ENCODE results near the gene SH3RF3.
A peak's percentile ranks its signal among the peaks of the same experiment; 100 is the strongest.
"Not testable (repeated sequence)": the region's sequence is repeated elsewhere in the genome, so short reads cannot be mapped to it uniquely, and the experiment has no call there.

SH3RF3 gene

DNA sequence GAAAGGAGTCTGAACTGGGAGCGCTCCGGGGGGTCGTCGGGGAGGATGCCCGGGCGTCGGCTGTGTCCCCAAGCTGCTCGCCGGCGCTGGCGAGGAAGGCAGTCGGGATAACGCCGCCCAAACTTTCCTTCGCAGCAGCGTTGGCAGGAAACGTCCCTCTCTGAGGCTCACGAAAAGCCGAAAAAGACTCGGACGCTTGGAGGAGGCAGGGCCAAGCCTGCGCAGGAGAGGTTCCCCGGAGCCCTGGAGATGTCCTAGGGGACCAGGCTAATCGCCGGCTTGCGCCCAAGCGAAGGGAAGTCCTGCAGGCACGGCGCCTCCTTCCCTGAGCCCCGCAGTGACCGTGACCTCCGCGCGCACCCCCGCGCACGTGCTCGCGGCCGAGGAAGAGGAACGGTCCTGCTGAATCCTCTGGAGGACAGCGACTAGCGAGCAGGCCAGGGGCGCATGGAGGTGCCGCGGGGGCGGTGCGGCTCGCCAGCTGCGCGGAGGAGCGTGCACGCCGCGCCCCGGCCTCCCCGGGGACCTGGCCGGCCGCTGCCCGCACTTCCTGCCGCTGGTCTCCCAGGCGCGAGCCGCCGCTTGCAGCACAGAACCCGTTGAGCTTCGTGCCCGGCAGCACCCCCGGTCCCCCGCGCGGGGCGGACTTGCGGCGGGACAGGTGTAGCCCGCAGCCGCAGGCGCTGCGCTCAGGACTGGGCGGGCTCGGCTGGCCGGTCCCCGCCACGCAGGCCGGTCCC is at the start of gene SH3RF3:
Gene SH3RF3, plus strand, starts transcription at position 590 of the 740 bp plus-strand sequence.
- no peak for DNase-seq (ENCODE audit: low read depth in 2 of 2)

DNA sequence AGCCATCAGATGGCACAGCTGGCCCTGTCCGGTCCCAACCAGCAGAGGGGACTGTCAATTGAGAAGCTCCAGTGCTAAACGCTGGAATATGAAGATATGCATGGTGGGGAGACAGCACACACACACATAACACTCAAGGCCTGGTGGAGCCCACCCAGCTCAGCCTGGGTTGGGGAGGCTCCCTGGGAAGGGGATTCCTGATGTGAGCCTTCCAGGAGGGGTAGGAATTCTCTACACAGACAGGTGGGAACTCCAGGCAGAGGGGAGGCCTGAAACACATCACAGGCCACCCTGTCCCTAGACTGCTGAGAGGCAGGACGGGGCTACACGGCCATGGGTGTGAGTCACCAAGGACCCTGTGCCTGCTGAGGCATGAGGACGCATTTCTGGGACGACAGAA is 49.4 kb upstream of the SH3RF3 start:
- DNase-seq (ENCODE audit: low read depth in 2 of 2), result no peak

DNA sequence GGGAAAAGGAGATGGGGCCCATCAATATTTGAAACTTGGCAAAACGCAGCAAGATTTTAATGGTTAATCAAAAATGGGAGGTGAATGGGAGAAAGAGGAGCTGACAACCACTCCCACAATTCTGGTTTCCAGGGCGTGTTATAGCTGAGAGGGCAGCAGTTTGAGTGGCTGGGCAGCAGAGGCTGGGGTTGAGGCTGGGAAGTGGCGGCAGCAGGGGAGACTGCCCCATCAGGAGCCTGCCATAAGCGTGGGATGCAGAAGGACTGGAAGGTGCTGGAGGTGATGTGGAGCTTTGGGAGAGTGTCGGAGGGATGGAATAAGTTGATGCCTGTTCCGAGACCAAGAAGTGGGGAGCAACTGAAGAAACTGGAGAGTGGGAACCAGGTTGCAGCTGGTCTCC is 48.9 kb upstream of the SH3RF3 start:
- no peak for DNase-seq (ENCODE audit: low read depth in 2 of 2)

DNA sequence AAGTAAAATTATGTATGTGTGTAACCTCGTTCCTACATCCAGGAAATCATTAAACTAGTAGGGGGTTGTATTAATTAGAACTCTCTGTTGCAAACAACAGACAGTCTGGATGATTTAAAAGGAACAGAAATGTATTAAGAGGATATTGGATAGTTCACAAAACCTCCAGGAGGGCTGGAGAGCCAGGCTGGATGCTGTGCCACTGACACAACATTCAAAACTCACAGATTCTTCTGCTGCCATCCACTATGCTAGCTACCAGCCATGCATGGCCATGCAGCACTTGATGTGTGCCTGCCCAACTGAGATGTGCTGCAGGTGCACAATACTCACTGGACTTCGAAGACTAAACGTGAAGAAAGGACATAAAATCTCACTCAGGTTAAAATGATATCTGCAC is 48.2 kb upstream of the SH3RF3 start:
- no peak for DNase-seq (ENCODE audit: low read depth in 2 of 2)

DNA sequence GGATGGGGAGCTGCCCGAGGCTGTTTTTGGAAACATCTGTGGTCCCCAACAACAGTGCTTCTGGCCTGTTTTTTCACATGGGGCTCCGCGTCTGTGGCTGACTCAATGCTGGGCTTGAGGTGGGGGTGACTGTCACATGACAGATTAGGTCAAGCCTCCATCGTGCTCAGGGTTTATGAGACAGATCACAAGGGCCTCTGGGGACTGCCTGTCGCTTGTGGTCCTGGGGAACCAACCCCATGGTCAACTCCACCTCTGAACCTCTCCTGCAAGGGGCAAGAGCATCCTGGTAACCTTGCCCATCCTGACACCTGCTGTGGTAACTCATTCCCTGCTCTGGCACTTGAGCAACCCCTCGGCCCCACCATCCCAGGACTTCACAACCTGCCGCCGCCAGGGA is 47.6 kb upstream of the SH3RF3 start:
- DNase-seq (ENCODE audit: low read depth in 2 of 2), result no peak

DNA sequence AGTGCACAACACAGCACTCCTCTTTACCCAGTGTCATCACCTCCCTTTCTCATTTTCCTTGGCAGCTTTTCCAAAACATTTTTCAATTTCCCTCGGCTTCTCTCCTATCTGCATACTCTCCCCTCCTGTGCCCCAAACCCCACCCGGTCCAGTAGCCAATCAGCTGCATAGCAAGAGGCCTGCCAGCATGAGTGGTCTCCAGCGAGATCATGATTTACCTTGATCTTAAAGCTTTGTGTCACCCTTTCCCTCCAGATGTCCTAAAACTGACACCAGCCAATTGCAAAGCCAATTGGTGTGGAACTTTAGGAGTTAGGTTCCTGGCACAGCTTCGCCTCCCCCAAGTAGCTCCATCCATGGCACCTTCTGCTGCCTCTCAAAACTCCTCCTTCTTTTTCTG is 45.2 kb upstream of the SH3RF3 start:
- DNase-seq (ENCODE audit: low read depth in 2 of 2), result no peak

DNA sequence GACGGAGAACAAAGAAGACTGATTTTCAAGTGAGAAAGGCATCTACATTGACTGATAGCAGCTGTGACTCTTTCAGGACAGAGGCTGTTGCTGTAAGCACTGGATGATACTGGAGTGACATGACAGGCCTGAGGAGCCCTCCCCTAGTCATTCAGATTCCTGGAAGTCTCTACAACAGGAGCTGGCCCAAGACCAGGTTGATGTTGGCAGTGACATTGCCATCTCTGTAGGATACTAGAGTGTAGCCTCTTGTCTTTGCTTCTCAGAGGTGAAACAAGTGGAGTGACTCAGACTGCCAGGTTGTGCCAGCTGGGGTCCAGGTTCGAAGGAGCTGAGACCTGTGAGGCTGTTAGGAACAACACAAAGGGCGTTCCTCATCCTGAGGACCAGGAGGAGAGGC is 44.7 kb upstream of the SH3RF3 start:
- DNase-seq (ENCODE audit: low read depth in 2 of 2), result no peak

DNA sequence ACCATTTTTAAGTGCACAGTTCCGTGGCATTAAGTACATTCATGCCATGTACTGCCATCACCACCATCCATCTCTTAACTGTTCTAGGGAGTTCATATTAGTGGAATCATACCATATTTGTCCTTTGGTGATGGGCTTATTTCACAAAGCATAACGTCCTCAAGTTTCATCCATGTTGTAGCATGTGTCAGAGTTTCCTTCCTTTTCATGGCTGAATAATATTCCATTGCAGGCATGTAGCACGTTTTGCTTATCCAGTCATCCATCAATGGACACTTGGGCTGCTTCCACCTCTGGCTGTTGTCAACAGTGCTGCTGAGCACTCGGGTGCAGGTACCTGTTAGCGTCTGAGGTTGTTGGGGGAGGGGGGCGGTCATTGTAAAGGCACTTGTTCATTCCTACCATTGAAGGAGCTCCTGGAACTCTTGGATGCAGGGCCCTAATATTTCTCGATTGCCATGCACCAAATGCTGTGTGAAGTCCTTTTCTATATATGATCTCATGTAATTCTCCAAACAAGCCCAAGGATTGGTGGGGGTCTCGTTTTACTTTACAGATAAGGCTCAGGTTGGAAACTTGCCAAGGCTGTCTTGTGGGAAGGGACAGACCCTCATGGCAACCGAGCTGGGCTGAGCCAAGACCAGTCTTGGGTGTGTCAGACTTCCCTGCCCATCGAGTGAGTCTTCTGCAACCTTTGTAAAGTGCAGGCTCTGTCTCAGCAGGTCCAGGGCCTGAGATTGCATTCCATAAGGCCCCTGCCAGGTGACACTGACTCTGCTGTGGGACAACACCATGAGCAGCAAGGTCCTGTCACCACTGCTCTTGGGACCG is 42.9 kb upstream of the SH3RF3 start:
- no peak for DNase-seq (ENCODE audit: low read depth in 2 of 2)

DNA sequence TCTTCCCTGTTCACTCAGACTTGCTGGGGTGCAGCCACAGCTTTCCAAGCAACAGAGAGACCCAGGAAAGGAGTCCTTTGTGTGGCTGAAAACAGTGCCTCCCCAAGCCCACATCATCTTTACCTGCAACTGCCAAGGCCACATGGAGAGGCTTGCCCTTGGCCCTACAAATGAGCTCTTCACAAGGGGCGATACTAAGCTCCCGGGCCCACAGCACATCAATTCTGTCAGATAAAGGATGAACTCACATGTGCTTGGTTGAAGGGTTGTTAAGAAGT is 42.3 kb upstream of the SH3RF3 start:
- no peak for DNase-seq (ENCODE audit: low read depth in 2 of 2)

DNA sequence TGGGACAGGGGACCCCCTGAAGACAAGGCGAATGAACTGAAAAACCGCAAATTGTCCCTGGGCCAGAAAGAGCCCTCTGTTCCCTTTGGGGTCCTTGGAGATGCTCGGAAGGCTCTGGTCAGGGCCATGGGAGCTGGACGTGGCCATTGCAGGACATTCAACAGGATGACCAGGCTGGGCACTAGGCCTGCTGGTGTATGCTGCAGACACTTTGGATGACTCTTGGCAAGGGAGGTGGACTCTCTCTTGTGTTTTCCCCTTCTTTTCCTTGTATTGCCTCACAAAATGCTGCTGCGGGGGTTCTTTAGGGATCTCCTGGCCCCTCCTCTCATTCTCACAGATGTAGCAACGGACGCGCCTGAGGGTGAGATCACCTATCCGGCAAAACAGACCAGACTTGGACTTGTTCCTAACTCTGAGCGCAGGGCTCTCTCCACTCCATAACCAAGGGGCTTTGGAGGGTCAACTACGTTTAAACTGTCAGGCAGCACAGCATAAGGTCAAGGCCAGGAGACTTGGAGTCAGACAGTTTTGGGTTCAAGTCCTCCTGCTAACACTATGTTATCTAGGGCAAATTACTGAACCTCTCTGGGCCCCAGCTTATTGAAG is 41.8 kb upstream of the SH3RF3 start:
- DNase-seq (ENCODE audit: low read depth in 2 of 2), result no peak

DNA sequence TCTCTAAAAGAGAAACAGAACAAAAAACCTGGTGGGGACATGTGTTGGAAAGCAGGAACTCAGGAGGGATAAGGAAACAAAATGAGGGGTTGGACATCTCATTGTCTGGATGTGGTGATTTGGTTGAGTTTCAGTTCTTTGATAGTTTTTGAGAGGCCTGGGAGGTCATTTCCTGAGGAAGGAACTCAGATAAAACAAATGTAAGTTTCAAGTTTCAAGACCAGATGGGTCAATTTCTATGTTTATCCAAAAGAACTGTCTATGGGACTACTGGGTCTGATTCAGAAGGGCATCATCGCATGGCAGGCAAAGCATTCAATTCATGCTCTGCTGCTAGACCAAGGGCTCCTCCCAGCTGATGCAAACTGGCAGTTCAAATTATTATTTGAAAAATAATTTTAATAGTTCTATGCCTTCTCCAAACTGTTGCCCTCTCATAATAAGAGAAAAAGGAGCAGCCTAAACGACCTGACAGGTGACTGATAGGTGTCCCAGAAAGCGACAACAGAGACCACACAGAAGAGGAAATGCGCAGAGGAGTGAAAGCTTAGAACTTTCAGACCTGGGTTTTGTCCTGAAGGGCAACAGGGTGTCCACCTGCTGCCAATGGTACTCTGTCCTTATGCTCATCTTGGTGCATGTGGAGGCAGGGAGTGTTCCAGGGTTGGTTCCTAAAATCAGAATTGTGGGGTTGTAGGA is 39.3 kb upstream of the SH3RF3 start:
- no peak for DNase-seq (ENCODE audit: low read depth in 2 of 2)

DNA sequence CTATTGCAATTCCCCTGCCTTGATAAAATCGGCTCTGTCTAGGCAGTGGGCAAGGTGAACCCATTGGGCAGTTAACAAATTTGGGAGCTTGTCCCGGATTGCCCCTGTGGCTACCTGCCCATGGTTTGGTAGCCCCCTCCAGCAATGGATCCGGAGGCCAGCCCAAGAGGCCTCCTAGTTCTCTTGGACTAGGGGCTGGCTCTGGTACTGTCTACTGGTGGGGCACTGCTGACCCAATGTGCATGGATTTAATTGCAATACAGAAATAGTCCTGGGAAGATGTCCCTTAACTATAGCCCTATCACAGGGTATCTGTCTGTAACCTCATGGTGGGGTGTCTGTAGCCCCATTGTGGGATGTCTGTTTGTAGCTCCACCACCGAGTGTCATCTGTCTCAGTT is 37.5 kb upstream of the SH3RF3 start:
- DNase-seq (ENCODE audit: low read depth in 2 of 2), result no peak

DNA sequence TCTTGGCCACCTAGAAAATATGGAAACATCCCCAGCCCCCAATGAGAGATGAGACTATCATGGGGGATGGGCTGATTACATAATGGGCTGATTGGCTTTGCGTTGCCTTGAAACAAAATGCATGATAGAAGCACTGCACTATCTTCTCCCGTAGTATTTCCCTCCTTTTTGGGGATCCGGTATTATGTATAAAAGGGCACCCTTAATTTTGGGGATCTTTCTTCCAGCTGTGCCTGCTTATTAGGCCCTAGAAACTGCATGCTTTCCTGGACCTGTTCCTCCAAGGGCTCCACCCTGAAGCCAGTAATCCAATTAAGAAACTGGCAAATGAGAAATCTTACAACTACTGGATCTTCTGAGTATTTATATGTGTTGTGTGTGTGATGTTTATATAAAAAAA is 34.9 kb upstream of the SH3RF3 start:
- no peak for DNase-seq (ENCODE audit: low read depth in 2 of 2)

DNA sequence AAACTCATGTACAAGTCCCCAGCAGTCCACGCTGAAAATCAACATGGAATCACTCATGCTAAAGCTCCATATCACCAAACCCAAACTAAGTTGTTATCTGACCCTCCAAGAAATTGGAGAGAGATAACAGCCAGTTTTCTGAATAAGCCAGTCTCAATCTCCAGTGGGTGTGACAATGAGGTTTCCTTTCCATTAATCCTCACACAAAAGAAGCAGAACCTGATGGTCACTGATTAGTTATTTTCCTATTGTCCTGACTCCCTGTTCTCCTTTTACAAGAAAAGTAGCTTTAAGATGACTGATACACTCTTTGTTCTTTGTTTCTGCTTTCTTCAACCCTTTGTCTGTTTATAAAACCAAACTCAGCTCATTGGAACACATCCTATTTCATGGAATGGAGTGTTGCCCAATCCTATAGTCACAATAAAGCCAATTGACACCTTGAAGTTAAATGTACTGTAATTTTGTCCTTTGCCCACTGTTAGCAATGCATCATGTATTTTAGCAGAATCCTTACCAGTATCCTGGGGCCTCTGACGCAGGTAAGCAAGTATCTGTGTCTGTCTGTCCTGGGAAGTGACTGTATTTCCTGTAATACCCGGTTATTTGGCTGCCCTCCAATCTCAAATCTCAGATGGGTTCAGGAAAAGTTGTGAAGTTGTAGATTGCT is 30.6 kb upstream of the SH3RF3 start:
- DNase-seq (ENCODE audit: low read depth in 2 of 2), result no peak

DNA sequence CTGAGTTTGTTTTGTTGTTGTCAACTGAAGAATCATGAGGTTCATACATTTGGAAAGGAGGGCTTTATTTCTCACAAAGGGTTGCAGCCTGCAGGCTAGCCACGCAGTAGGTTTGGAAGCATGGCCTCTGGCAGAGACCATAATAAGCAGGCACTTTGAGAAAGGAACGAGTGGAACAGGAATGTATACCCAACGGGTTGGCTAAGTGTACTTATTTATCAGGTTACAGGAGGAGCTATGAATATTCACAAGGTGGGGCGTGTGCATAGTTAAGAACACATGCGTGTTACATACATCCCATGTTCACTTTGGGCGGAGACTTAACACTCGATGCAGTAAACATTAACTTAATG is 30.1 kb upstream of the SH3RF3 start:
- no peak for DNase-seq (ENCODE audit: low read depth in 2 of 2)

DNA sequence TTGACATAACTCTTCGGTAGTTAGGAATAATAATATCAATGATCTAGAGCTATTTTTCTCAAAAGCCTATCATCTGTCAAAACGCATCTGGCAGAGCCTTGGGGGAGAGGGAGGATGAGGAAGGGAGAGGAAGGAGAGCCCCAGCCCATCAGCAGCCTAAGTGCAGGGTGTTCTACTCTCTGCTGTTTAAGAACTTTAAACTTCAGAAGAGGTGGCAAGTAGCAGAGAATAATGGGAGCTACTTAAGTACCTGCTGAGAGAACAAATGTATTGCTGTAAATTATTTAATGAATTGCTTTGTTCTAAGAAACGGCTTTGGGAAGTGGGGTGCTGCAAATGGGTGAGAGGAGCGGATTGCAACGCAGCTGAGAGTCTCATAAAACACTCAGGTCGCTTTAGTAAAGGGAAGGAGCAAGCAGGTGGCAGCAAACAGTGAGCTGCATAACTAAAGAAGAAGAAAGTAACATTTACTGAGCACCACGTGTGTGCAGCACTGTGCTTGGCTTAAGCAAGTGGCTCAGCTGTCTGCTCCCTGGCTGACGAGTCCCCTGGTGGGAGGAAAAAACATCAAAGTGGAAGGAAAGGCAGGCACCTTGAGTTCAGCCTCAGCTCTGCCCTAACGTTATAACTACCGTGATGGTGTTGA is 26.3 kb upstream of the SH3RF3 start:
- peak in 1 of 2 experiments; percentile 4 for DNase-seq (ENCODE audit: low read depth in 2 of 2)

DNA sequence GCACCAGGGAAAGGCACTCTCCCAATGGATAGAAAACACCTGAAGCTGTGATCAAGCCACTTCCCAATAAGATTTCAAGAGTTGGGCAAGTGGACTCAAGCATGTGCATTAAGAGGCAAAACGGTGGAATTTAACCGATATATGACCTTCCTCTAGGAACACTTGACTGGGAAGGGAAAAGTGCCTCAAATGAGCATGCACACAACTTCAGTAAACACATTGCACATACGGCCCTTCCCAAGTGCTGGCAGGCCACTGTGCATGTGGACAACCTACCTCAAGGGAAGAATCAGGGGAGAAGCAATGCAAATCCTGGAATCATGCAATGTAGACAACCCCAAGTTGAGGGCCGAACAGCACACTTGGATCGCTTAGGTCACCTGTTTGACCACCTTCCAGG is 23.9 kb upstream of the SH3RF3 start:
- no peak for DNase-seq (ENCODE audit: low read depth in 2 of 2)

DNA sequence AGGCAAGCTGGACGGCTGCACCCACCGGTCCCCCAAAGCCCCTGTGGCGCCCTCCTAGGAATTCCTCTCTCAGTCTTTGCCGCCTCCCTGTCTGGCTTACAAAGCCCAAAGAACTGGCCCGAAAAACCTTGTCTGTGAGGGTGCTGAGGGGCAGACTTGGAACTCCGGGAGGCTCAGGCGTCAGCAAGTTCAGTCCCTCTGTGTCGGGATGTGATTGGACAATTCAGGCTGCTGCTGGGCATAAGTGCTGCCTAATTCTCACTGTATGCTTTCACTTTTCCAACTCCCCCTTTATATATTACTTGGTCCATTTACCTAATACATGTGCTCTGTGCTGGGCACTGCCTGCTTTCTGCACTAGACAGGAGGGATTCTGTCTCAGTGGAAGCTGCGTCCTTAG is 20.3 kb upstream of the SH3RF3 start:
- DNase-seq (ENCODE audit: low read depth in 2 of 2), result no peak

DNA sequence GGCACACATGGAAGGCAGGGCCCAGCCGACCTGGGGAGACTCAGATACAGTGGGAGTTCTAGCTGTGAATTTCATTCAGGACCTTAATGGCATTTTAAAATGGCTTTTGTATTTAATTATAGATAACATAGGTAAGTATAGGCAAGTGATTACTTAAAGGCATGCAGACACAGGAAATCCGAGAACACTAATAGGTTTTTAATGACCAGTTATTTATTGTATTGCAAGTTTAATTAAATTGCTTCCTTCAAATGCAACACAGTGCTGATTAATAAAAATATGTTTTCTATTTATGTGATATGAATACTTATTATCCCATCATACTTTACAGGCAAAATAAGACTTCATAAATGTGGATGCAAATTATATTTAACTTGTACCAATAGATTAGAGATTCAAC is 19.7 kb upstream of the SH3RF3 start:
- DNase-seq (ENCODE audit: low read depth in 2 of 2), result no peak

DNA sequence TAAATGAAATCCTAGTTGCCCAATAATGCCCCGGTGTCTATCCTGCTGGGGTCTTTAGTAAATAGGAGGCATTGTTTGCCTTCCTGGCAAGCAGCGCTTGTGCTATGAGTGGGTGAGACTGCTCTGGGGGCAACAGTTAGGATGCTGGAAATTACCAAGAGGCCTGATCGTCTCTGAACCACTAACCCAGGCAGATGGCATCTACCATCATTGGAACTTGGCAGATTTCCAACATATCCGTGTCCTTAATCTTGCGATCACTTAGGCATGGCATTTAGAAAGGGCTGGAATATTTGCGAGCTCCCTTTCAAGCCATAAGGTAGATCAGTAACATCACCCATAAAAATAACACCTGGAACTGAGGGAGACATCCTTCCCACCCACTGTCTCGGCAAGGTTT is 18.8 kb upstream of the SH3RF3 start:
- DNase-seq (ENCODE audit: low read depth in 2 of 2), result no peak

DNA sequence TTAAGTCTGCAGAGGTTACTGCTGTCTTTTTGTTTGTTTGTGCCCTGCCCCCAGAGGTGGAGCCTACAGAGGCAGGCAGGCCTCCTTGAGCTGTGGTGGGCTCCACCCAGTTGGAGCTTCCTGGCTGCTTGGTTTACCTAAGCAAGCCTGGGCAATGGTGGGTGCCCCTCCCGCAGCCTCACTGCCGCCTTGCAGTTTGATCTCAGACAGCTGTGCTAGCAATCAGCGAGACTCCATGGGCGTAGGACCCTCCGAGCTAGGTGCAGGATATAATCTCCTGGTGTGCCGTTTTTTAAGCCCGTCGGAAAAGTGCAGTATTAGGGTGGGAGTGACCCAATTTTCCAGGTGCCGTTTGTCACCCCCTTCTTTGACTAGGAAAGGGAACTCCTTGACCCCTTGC is 11.8 kb upstream of the SH3RF3 start:
- not testable (repeated sequence) for DNase-seq (ENCODE audit: low read depth in 2 of 2)

DNA sequence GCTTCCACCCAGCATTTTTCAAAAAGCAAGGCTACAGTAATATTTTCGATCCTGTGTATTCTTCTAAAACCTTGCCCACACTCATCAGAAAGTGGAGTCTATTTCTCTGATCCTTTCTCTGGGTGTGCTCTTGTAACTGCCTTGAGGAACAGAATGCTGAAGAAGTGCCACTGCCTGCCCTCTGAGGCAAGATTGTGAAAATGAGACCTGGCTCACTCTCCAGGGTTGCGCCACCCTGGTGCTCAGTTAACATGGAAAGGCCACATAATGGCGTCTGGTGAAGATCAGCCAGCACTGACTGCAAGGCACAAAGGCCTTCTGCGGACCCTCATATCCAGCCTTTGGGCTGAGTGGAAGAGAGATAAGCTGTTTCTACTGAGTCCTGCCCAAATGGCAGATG is 11.2 kb upstream of the SH3RF3 start:
- no peak for DNase-seq (ENCODE audit: low read depth in 2 of 2)

Measured in stimulated activated CD4-positive, alpha-beta T cell treated with anti-CD3 and anti-CD28 coated beads, Interleukin-12 subunit alpha, Interleukin-12 subunit beta, amount 100 ng/mL, for 24 hours (primary cell).